ENCODE measurements around the gene RBMS1.

The RBMS1 gene

GRCh38 chr2:160306985-160307384, 186.6 kb downstream of the RBMS1 start:
- no peak for TF ChIP-seq CTCF (IDR thresholded peaks at IDR 0.05; ENCODE audit: control extremely low read depth, extremely low read depth, low read depth, missing control alignments)
- CTCF ChIA-PET, result no interaction called here
- no peak for DNase-seq (ENCODE audit: extremely low spot score)
- POLR2A ChIA-PET, result no interaction called here

DNA sequence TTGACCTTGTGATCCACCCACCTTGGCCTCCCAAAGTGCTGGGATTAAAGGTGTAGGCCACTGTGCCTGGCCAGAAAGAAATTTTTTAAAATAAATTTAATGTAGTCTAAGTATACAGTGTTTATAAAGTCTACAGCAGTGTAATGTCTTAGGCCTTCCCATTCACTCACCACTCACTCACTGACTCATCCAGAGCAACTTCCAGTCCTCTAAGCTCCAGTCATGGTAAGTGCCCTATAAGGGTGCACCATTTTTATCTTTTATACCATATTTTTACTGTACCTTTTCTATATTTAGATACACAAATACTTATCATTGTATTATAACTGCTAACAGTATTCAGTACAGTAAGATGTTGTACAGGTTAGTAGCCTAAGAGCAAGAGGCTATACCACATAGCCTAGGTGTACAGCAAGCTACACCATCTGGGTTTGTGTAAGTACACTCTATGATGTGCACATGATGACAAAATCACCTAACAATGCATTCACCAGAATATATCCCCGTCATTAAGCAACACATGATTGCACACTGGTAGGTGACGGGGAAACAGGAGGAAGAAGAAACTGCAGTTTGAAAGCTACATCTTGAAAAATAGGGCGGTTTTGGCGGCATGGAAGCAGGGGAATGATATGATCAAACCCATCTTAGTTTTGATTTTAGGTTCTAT, 188.4 kb downstream of the RBMS1 start:
- DNase-seq (ENCODE audit: extremely low spot score), result no peak
- ChIA-PET POLR2A (no interaction called here), CTCF (interaction anchor here (1.1 to 2.6 kb wide), 2 partner anchors 19 kb away, joined by 3 to 12 read pairs; no protein-coding TSS in a partner anchor)
- TF ChIP-seq CTCF (IDR thresholded peaks at IDR 0.05; ENCODE audit: control extremely low read depth, extremely low read depth, low read depth, missing control alignments), result no peak

DNA sequence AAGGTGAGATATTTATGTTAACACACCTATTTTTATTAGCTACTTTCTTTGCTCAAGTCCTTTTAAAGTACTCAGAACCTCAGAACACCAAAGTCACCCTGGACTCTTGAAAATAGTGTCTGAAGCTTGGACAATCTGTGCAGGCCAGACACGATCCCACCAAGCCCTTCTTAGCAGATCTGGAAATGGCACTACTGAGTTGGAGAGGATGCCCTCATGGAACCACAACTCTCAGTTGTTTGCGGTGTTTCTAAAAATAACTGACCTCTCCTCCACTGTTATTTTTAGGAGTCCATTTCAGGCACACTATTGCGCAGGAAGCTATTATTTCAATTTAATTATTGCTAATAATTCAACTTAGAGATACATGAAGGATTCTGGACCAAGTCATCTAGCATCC, 190.1 kb downstream of the RBMS1 start:
- ChIA-PET POLR2A (no interaction called here), CTCF (interaction anchor here (1.0 to 2.6 kb wide), 4 partner anchors 8 to 22 kb away, joined by 3 to 12 read pairs (median 4); no protein-coding TSS in a partner anchor)
- no peak for DNase-seq (ENCODE audit: extremely low spot score)
- no peak for TF ChIP-seq CTCF (IDR thresholded peaks at IDR 0.05; ENCODE audit: control extremely low read depth, extremely low read depth, low read depth, missing control alignments)

GRCh38 chr2:160303076-160303475, 190.5 kb downstream of the RBMS1 start:
- ChIA-PET CTCF (interaction anchor here (0.7 to 2.6 kb wide), 5 partner anchors 9 to 760 kb away, joined by 3 to 12 read pairs (median 4); no protein-coding TSS in a partner anchor), POLR2A (no interaction called here)
- TF ChIP-seq CTCF (IDR thresholded peaks at IDR 0.05; ENCODE audit: control extremely low read depth, extremely low read depth, low read depth, missing control alignments), result no peak
- DNase-seq (ENCODE audit: extremely low spot score), result no peak

- ChIA-PET CTCF (interaction anchor here (0.8 to 1.0 kb wide), 3 partner anchors 9 to 90 kb away, joined by 3 to 4 read pairs (median 4); no protein-coding TSS in a partner anchor), POLR2A (no interaction called here)
- DNase-seq (ENCODE audit: extremely low spot score), result no peak
- no peak for TF ChIP-seq CTCF (IDR thresholded peaks at IDR 0.05; ENCODE audit: control extremely low read depth, extremely low read depth, low read depth, missing control alignments)
Observed at GRCh38 chr2:160301420-160301819, 192.2 kb downstream of the RBMS1 start.

DNA sequence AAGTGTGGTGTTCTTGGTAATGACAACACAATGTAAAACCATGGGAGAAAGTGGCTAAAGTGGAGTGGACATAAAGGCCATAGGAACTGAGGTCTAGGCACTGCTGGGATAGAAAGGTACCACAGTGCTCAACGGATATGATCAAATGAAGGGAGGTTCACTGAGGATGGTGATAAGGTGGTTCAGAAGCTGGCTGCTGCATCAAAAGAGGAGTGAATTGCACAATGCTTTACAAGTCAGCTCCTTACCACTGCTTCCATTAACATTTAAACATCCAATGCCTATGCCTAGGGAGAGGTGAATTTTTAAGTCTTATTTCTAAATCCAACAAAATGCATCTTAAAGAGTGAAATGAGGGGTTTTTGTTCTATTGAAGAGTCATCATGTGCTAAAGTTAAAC, 193.4 kb downstream of the RBMS1 start:
- ChIA-PET CTCF (interaction anchor here (0.9 kb wide), 2 partner anchors 9 to 48 kb away, joined by 3 to 4 read pairs; no protein-coding TSS in a partner anchor), POLR2A (no interaction called here)
- no peak for TF ChIP-seq CTCF (IDR thresholded peaks at IDR 0.05; ENCODE audit: control extremely low read depth, extremely low read depth, low read depth, missing control alignments)
- no peak for DNase-seq (ENCODE audit: extremely low spot score)

All from GM10248 (cell line).